ENCODE results near the gene MT1HL1. TPM values are rescaled to one million over a fixed set of nuclear protein-coding genes. Genes with fewer than 3 reads are reported as not detected.

MT1HL1 gene
- not detected for total RNA-seq
- polyA plus RNA-seq: not detected

DNA sequence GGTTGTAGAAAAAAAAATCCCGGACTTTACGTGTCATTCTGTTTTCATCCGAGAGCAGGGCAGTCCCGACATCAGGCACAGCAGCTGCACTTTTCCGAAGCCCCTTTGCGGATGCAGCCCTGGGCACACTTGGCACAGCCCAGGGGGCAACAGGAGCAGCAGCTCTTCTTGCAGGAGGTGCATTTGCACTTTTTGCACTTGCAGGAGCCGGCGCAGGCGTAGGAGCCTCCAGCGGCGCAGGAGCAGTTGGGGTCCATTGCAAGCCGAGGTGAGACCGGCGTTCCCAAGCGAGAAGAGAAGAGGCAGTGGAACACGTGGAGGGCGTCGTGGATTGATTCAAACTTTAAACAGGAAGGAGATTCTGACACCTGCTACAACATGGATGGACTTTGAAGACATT is at the start of gene MT1HL1:
Gene MT1HL1, minus strand, starts transcription at position 326 of the 400 bp plus-strand sequence. Its CDS starts 69 bp downstream, at position 257.
- Histone ChIP-seq H3K27ac (ENCODE audit: low read depth, low read length) (no peak within 1 kb of the TSS), H3K9me3 (ENCODE audit: control insufficient read depth in 1 of 2, low read length in 2 of 2) (no peaks in the 10 kb centered on the region), H3K4me1 (ENCODE audit: insufficient read depth, low read length) (no peaks in the 10 kb centered on the region), H3K27me3 (ENCODE audit: insufficient read depth, low read length) (no peaks in the 10 kb centered on the region), H3K4me3 (ENCODE audit: low read length in 2 of 2) (no peak within 1 kb of the TSS), H3K36me3 (ENCODE audit: insufficient read depth, low read length) (no peaks in the 10 kb centered on the region)
- intact Hi-C loops (cut with micrococcal nuclease): no loop called here
- Mint-ChIP-seq H3K36me3 (no peaks in the 10 kb centered on the region), H3K9me3 (peaks cover 0 to 2% (median 0%) of the 10 kb centered on the region in 8 donors), H3K27ac (no peak within 1 kb of the TSS), H3K27me3 (peaks cover 2 to 4% of the 10 kb centered on the region in 2 donors), H3K4me1 (no peaks in the 10 kb centered on the region), H3K4me3 (no peak within 1 kb of the TSS)
- ChIA-PET POLR2A (ENCODE audit: partially characterized antibody) (no interaction called here), CTCF (ENCODE audit: partially characterized antibody) (no interaction called here)
- no peak for DNase-seq

DNA sequence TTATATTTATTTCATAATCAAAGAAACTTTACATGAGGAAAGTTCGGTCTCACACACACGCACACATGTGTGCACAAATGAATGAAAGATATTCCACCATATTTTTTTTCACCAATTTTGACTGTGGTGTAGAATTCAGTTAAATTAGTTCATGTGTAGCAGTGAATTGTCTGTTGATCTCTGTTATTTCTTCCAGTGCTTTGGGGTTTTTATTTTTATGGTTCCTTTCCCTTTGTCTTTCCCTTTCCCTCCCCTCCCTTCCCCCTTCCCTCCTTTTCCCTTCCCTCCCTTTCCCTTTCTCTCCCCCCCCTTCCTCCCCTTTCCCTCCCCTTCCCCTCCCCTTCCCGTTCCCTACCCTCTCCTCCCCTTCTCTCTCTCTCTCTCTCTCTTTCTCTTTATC is 46.7 kb upstream of the MT1HL1 start:
- H3K4me3 Mint-ChIP-seq: no peak overlapping the region
- Histone ChIP-seq H3K9me3 (ENCODE audit: control insufficient read depth in 1 of 2, low read length in 2 of 2) (no peaks in the 10 kb centered on the region), H3K4me3 (ENCODE audit: low read length in 2 of 2) (no peak overlapping the region), H3K27ac (ENCODE audit: low read depth, low read length) (no peak overlapping the region), H3K27me3 (ENCODE audit: insufficient read depth, low read length) (no peaks in the 10 kb centered on the region), H3K4me1 (ENCODE audit: insufficient read depth, low read length) (no peaks in the 10 kb centered on the region), H3K36me3 (ENCODE audit: insufficient read depth, low read length) (no peaks in the 10 kb centered on the region)
- H3K4me1 Mint-ChIP-seq: no peaks in the 10 kb centered on the region
- no peak for DNase-seq
- CTCF ChIA-PET (ENCODE audit: partially characterized antibody): no interaction called here
- peaks cover 0 to 5% (median 0%) of the 10 kb centered on the region in 8 donors for H3K9me3 Mint-ChIP-seq
- no peaks in the 10 kb centered on the region for H3K36me3 Mint-ChIP-seq
- H3K27ac Mint-ChIP-seq: no peak overlapping the region
- POLR2A ChIA-PET (ENCODE audit: partially characterized antibody): no interaction called here
- H3K27me3 Mint-ChIP-seq: peaks cover 13 to 20% of the 10 kb centered on the region in 2 donors
- intact Hi-C loops (cut with micrococcal nuclease): no loop called here

DNA sequence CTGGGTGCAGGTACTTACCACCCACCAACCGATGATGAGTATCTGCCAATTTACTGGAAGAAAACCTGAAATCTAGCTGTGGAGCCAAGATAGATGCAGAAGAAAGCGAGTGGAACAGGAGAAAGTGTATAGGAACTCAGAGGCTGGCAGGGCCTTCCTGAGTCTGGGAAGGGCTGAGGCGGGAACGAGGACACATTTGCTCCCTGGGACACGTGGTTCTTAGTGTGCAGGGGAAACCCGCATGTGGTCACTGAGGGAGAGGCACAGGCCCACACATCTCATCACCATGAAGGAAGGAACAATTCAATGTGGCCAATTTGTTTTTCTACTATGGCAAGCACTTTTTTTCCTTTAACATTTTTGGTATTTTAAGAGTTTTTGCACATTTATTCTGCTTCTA is 45.9 kb upstream of the MT1HL1 start:
- Mint-ChIP-seq H3K36me3 (no peaks in the 10 kb centered on the region), H3K27me3 (peaks cover 14 to 24% of the 10 kb centered on the region in 2 donors), H3K4me3 (peak overlapping the region in 1 of 8 donors; percentile 29), H3K27ac (no peak overlapping the region), H3K4me1 (peaks cover 0 to 1% (median 0%) of the 10 kb centered on the region in 4 donors), H3K9me3 (peaks cover 0 to 5% (median 0%) of the 10 kb centered on the region in 8 donors)
- Histone ChIP-seq H3K9me3 (ENCODE audit: control insufficient read depth in 1 of 2, low read length in 2 of 2) (no peaks in the 10 kb centered on the region), H3K4me3 (ENCODE audit: low read length in 2 of 2) (no peak overlapping the region), H3K36me3 (ENCODE audit: insufficient read depth, low read length) (no peaks in the 10 kb centered on the region), H3K27ac (ENCODE audit: low read depth, low read length) (no peak overlapping the region), H3K27me3 (ENCODE audit: insufficient read depth, low read length) (no peaks in the 10 kb centered on the region), H3K4me1 (ENCODE audit: insufficient read depth, low read length) (no peaks in the 10 kb centered on the region)
- intact Hi-C loops (cut with micrococcal nuclease): no loop called here
- POLR2A ChIA-PET (ENCODE audit: partially characterized antibody): no interaction called here
- DNase-seq: no peak
- CTCF ChIA-PET (ENCODE audit: partially characterized antibody): interaction anchor here (0.6 kb wide), 1 partner anchor 60 kb away, joined by 3 read pairs; no protein-coding TSS in a partner anchor

DNA sequence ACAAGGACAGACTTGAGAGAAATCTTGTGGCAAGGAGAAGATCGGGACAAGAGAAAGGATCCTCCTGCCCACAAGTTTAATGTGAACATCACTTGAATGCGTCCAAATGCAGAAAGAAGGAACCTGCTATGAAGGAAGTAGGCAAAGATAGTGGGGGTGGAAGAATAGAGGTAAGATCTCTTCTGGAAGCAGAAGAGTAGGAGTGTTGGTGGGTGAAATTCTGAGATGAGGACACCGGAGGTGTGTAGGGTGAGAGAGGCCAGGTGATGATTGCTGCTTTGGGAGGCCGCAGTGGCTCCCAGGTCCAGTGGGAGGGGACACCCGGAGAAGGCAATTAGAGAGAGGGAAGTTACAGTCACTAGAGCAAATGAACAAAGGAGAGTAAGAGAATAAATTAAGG is 44.6 kb upstream of the MT1HL1 start:
- Mint-ChIP-seq H3K4me3 (no peak overlapping the region), H3K36me3 (no peaks in the 10 kb centered on the region), H3K27ac (no peak overlapping the region), H3K27me3 (peaks cover 20 to 26% of the 10 kb centered on the region in 2 donors), H3K4me1 (peaks cover 0 to 2% (median under 1%) of the 10 kb centered on the region in 4 donors), H3K9me3 (peaks cover 0 to 5% (median 0%) of the 10 kb centered on the region in 8 donors)
- intact Hi-C loops (cut with micrococcal nuclease): no loop called here
- Histone ChIP-seq H3K27me3 (ENCODE audit: insufficient read depth, low read length) (peaks cover under 1% of the 10 kb centered on the region), H3K36me3 (ENCODE audit: insufficient read depth, low read length) (no peaks in the 10 kb centered on the region), H3K4me1 (ENCODE audit: insufficient read depth, low read length) (no peaks in the 10 kb centered on the region), H3K27ac (ENCODE audit: low read depth, low read length) (no peak overlapping the region), H3K4me3 (ENCODE audit: low read length in 2 of 2) (no peak overlapping the region), H3K9me3 (ENCODE audit: control insufficient read depth in 1 of 2, low read length in 2 of 2) (no peaks in the 10 kb centered on the region)
- POLR2A ChIA-PET (ENCODE audit: partially characterized antibody): no interaction called here
- CTCF ChIA-PET (ENCODE audit: partially characterized antibody): no interaction called here
- DNase-seq: no peak

DNA sequence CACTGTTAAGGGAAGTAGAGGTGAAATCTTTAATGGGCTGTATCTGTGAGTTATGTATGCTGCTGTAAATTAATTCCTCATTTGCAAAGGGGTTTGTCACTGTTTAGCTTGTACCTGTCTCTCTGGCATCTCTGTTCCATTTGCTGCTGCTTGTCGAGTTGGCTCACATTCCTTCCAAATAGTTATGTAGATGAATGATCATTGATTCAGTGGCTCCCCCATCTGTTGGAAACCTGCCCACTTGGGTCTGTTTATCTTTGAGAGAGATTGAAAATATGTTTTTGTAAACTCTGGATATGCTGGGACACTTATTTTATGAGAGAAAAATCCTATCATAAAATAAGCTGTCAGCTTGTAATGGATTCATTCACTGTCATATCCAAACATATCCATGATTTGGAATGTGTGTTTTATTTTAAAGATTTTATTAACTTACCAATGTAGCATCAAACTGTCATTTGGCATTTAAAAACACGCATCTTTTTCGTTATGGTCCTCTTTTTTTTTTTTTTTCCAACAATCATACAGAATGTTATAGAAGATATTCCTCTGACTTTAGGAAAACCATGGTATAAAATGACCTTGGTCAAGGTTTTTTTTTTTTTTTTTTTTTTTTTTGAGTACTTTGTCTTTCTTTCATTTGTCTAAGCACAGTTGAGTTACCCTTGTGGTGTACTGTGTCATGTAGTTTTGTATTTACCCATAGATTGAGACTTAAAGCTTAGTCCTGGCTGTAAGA is 41.2 kb upstream of the MT1HL1 start:
- Mint-ChIP-seq H3K27me3 (peaks cover 34% of the 10 kb centered on the region in 2 donors), H3K4me1 (peaks cover 10 to 22% (median 14%) of the 10 kb centered on the region in 4 donors), H3K27ac (no peak overlapping the region), H3K36me3 (peaks cover 0 to 4% of the 10 kb centered on the region in 2 donors), H3K4me3 (no peak overlapping the region), H3K9me3 (no peaks in the 10 kb centered on the region)
- Histone ChIP-seq H3K4me3 (ENCODE audit: low read length in 2 of 2) (no peak overlapping the region), H3K36me3 (ENCODE audit: insufficient read depth, low read length) (no peaks in the 10 kb centered on the region), H3K4me1 (ENCODE audit: insufficient read depth, low read length) (no peaks in the 10 kb centered on the region), H3K9me3 (ENCODE audit: control insufficient read depth in 1 of 2, low read length in 2 of 2) (no peaks in the 10 kb centered on the region), H3K27ac (ENCODE audit: low read depth, low read length) (no peak overlapping the region), H3K27me3 (ENCODE audit: insufficient read depth, low read length) (peaks cover 13% of the 10 kb centered on the region)
- no peak for DNase-seq
- ChIA-PET CTCF (ENCODE audit: partially characterized antibody) (no interaction called here), POLR2A (ENCODE audit: partially characterized antibody) (no interaction called here)
- intact Hi-C loops (cut with micrococcal nuclease): no loop called here

DNA sequence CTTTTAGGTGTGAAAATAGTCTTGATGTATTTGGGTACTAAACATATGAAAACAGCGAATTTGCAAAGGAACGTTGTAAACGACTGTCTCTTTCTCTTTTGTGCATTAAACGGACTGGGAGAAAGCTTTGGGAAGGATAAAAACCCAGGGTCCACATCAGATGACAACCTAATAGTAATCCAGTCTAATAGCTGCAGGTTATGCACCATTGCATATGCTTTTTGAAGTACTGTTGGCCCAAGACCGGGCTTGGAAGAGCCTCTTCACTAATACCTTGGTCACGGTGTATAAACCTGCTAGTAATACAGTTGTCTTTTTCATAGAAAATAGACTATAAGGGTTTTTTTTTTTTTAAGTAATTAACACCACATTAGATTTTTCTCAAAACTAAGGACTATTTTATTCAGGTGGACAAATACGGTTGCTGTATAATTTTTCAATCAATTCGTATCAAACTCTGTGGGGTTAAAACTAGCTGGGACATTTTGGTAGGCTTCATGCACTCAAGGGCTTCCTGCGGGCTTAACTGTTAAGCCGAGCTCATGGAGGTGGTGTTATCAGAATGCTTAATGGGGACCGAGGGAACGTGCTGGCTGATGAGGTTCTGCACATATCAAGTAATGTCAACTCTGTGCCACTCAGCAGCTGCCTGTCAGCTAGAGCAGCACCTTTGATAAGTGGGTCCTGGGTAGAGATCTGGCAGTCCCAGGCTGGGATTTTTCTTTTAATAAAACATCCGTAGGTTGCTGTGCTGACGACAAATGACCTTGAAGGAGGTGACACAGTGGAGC is 39.8 kb upstream of the MT1HL1 start:
- intact Hi-C loops (cut with micrococcal nuclease): no loop called here
- POLR2A ChIA-PET (ENCODE audit: partially characterized antibody): no interaction called here
- no peak overlapping the region for H3K27ac ChIP-seq (ENCODE audit: low read depth, low read length)
- H3K4me1 ChIP-seq (ENCODE audit: insufficient read depth, low read length): no peaks in the 10 kb centered on the region
- Mint-ChIP-seq H3K27me3 (peaks cover 33 to 34% of the 10 kb centered on the region in 2 donors), H3K27ac (no peak overlapping the region), H3K4me3 (peak overlapping the region in 5 of 8 donors; percentile 33 to 73 (median 60)), H3K4me1 (peaks cover 10 to 22% (median 14%) of the 10 kb centered on the region in 4 donors), H3K36me3 (peaks cover 0 to 4% of the 10 kb centered on the region in 2 donors), H3K9me3 (no peaks in the 10 kb centered on the region)
- no peaks in the 10 kb centered on the region for H3K36me3 ChIP-seq (ENCODE audit: insufficient read depth, low read length)
- H3K27me3 ChIP-seq (ENCODE audit: insufficient read depth, low read length): peaks cover 13% of the 10 kb centered on the region
- no peaks in the 10 kb centered on the region for H3K9me3 ChIP-seq (ENCODE audit: control insufficient read depth in 1 of 2, low read length in 2 of 2)
- H3K4me3 ChIP-seq (ENCODE audit: low read length in 2 of 2): no peak overlapping the region
- CTCF ChIA-PET (ENCODE audit: partially characterized antibody): no interaction called here
- no peak for DNase-seq

DNA sequence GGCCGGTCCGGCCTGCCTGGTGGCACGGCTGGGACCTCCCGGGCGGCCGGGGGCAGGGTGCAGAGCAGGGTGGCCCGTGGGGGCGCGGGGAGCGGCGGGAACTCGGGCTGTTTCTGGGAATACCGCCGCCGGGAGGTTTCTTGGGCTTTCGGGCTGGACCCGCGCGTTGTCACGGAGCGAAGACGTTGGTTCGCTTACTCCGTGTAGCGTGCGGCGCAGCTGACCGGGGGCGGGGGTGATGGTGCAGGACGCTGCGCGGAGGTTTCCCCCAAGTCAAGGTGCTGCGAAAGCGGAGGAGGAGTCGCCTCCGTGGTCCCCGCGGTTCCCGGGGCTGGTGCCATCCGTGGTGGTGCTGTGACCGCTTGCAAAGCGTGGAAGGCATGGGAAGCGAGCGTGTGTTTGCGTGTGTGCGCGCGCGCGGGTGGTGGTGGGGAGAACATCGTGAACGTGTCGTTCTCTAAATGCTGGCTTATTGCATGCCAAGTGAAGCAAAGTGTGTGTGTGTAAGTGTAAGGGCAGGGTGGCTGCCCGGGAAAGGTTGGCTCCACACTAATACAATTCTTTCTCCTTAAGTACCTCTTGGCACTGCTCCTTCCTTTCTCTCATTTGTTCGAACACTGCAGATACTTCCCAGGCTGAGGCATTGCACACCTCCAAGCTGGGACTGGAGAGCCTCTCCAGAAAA is 38.8 kb upstream of the MT1HL1 start:
- DNase-seq: no peak
- H3K27me3 Mint-ChIP-seq: peaks cover 34 to 39% of the 10 kb centered on the region in 2 donors

More for the DNA sequence above, 38.8 kb upstream of the MT1HL1 start:
- peak overlapping the region in 6 of 8 donors; percentile 27 to 73 (median 54) for H3K4me3 Mint-ChIP-seq
- peaks cover 10 to 22% (median 14%) of the 10 kb centered on the region in 4 donors for H3K4me1 Mint-ChIP-seq
- POLR2A ChIA-PET (ENCODE audit: partially characterized antibody): no interaction called here
- Histone ChIP-seq H3K9me3 (ENCODE audit: control insufficient read depth in 1 of 2, low read length in 2 of 2) (no peaks in the 10 kb centered on the region), H3K27ac (ENCODE audit: low read depth, low read length) (no peak overlapping the region), H3K27me3 (ENCODE audit: insufficient read depth, low read length) (peaks cover 13% of the 10 kb centered on the region), H3K4me1 (ENCODE audit: insufficient read depth, low read length) (no peaks in the 10 kb centered on the region), H3K36me3 (ENCODE audit: insufficient read depth, low read length) (no peaks in the 10 kb centered on the region), H3K4me3 (ENCODE audit: low read length in 2 of 2) (no peak overlapping the region)
- no peaks in the 10 kb centered on the region for H3K9me3 Mint-ChIP-seq
- peak overlapping the region in 1 of 7 donors; percentile 30 for H3K27ac Mint-ChIP-seq
- intact Hi-C loops (cut with micrococcal nuclease): no loop called here
- CTCF ChIA-PET (ENCODE audit: partially characterized antibody): interaction anchor here (1.3 kb wide), 1 partner anchor 12 kb away, joined by 3 read pairs; no protein-coding TSS in a partner anchor
- H3K36me3 Mint-ChIP-seq: peaks cover 0 to 4% of the 10 kb centered on the region in 2 donors

Measured in CD4-positive, alpha-beta memory T cell (primary cell).